K562 (cell line): ENCODE data around the gene IFFO2.

ENCODE experiments used
- FOXK1 ChIP-seq: sonication (generic); formaldehyde crosslinking; IDR thresholded peaks from 2 replicates; pipeline ENCODE4 v1.8.0; 2022; ENCODE audit warnings: missing genetic modification reagents, mild to moderate bottlenecking, borderline replicate concordance
- POLR2AphosphoS5 ChIP-seq: IDR thresholded peaks from 2 replicates; pipeline ENCODE4 v1.6.1; 2011; ENCODE audit warnings: mild to moderate bottlenecking, low read depth, low read length, moderate library complexity; ENCODE audit not compliant: control insufficient read depth, insufficient read depth
- ZBED1 ChIP-seq: IDR thresholded peaks from 2 replicates; pipeline ENCODE4 v1.6.1; 2014

DNA sequence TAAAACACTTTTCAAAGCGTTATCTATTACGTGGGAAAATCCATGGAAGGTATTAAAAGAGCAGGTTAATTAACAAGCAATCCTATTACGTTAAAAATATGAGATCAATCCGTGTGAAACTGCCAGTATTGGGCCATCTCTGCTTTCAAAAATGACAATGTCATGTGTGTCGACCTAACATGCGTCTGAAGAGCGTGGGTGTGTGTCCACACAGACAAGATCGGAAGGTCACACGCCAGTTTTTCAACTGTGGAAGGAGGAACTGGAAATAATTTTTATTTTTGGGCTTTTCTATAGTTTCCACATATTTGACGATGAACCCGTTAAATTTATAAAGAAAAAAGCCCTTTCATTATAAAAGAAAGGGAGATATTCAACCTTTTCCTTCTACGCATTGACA is 36.5 kb downstream of the IFFO2 start:
- TF ChIP-seq POLR2AphosphoS5 = no peak
- TF ChIP-seq FOXK1 (CRISPR knock-in tag) = no peak
- no peak for TF ChIP-seq ZBED1
